Progenitor cell of endocrine pancreas (in vitro differentiated cells): Measurements from ENCODE around the gene KCNK3. TPM values are rescaled to one million over a fixed set of nuclear protein-coding genes. Genes with fewer than 3 reads are reported as not detected.

Experiments
- DNase-seq: peaks from one replicate; pipeline ENCODE4 v3.0.0; 2021; ENCODE audit warnings: low spot score; ENCODE audit not compliant: unreplicated experiment
- H3K27ac Mint-ChIP-seq: 2 replicates; pipeline ENCODE4 v1.8.0; 2021; ENCODE audit warnings: mild to moderate bottlenecking, moderate library complexity, mixed read lengths
- H3K27me3 Mint-ChIP-seq: 2 replicates; pipeline ENCODE4 v1.8.0; 2021; ENCODE audit warnings: mixed read lengths
- H3K36me3 Mint-ChIP-seq: 2 replicates; pipeline ENCODE4 v1.8.0; 2022; ENCODE audit warnings: mixed read lengths; ENCODE audit not compliant: insufficient read depth
- H3K4me1 Mint-ChIP-seq: 2 replicates; pipeline ENCODE4 v1.8.0; 2021; ENCODE audit warnings: low read depth, mixed read lengths
- H3K4me3 Mint-ChIP-seq: 2 replicates; pipeline ENCODE4 v1.8.0; 2021; ENCODE audit warnings: low read depth, mild to moderate bottlenecking, moderate library complexity, mixed read lengths
- H3K9me3 Mint-ChIP-seq: 2 replicates; pipeline ENCODE4 v1.8.0; 2021; ENCODE audit warnings: low read depth, mixed read lengths
- CTCF ChIP-seq: fragments of 200-600 bp; sonication (generic); IDR thresholded peaks from one replicate; pipeline ENCODE4 v1.5.0; 2021; ENCODE audit warnings: antibody characterized with exemption, mild to moderate bottlenecking; ENCODE audit not compliant: unreplicated experiment
- total RNA-seq: library from RNA; stranded (reverse); gene quantifications from 2 replicates; pipeline ENCODE4 v1.2.1, GENCODE V29; 2021

Gene KCNK3
- total RNA-seq, 1 donor from 2014 or later, result 1.5 TPM

GRCh38 chr2:26780203-26780760 is 87.8 kb downstream of the KCNK3 start:
- Mint-ChIP-seq H3K27me3 (no peaks in the 10 kb centered on the region), H3K9me3 (no peaks in the 10 kb centered on the region), H3K36me3 (peaks cover 5% of the 10 kb centered on the region), H3K27ac (no peak overlapping the region), H3K4me3 (no peak overlapping the region), H3K4me1 (no peaks in the 10 kb centered on the region)
- DNase-seq, result no peak
- no peak for TF ChIP-seq CTCF

Other genes with a start within 250 kb of the KCNK3 start
- 0.11 and 0.22 TPM in 2 replicates for gene OTOF, start 214.6 kb upstream of the KCNK3 start, total RNA-seq
- not detected in 2 replicates for gene CIB4, start 51.4 kb upstream of the KCNK3 start, total RNA-seq
- 19.2 and 19.9 TPM in 2 replicates for gene SLC35F6, start 71.6 kb downstream of the KCNK3 start, total RNA-seq
- gene CENPA, start 93.3 kb downstream of the KCNK3 start, total RNA-seq, result 10.5 and 10.7 TPM in 2 replicates
- 70.3 and 75.0 TPM in 2 replicates for gene DPYSL5, start 155.4 kb downstream of the KCNK3 start, total RNA-seq